ENCODE results near the gene GLP1R. TPM values are rescaled to one million over a fixed set of nuclear protein-coding genes. Genes with fewer than 3 reads are reported as not detected.

GLP1R gene
- total RNA-seq, 4 donors from 2014 or later, result 0.32 to 0.95 (median 0.59) TPM; not detected in 1

GRCh38 chr6:39007575-39007974, 41.0 kb upstream of the GLP1R start:
- no peaks in the 10 kb centered on the region for H3K4me1 ChIP-seq
- no peak overlapping the region for H3K27ac ChIP-seq
- H3K4me3 ChIP-seq, result no peak overlapping the region
- no peaks in the 10 kb centered on the region for H3K9me3 ChIP-seq
- DNase-seq (ENCODE audit: low spot score in 2 of 2), result no peak
- H3K36me3 ChIP-seq, result no peaks in the 10 kb centered on the region
- peaks cover 23% of the 10 kb centered on the region for H3K27me3 ChIP-seq
- WGBS, result 89% methylated on average over 3 of the region's 3 CpGs
- TF ChIP-seq CTCF (IDR thresholded peaks at IDR 0.05) (no peak), POLR2A (IDR thresholded peaks at IDR 0.05) (no peak), EP300 (IDR thresholded peaks at IDR 0.05) (no peak), POLR2AphosphoS5 (IDR thresholded peaks at IDR 0.05) (no peak)

- H3K4me3 ChIP-seq, result no peak overlapping the region
- H3K27ac ChIP-seq, result no peak overlapping the region
- no peaks in the 10 kb centered on the region for H3K36me3 ChIP-seq
- no peak for TF ChIP-seq CTCF (IDR thresholded peaks at IDR 0.05)
- TF ChIP-seq POLR2A (IDR thresholded peaks at IDR 0.05), result no peak
- TF ChIP-seq POLR2AphosphoS5 (IDR thresholded peaks at IDR 0.05), result no peak
- no peak for TF ChIP-seq EP300 (IDR thresholded peaks at IDR 0.05)
- H3K9me3 ChIP-seq, result no peaks in the 10 kb centered on the region
- peaks cover 19% of the 10 kb centered on the region for H3K27me3 ChIP-seq
- no peak for DNase-seq (ENCODE audit: low spot score in 2 of 2)
- H3K4me1 ChIP-seq, result no peaks in the 10 kb centered on the region
- 48% methylated on average over 1 of the region's 1 CpG for WGBS
Observed at GRCh38 chr6:39008737-39009136, 39.8 kb upstream of the GLP1R start.

GRCh38 chr6:39009476-39009875, 39.1 kb upstream of the GLP1R start:
- 0% methylated on average over 1 of the region's 1 CpG for WGBS
- Histone ChIP-seq H3K9me3 (no peaks in the 10 kb centered on the region), H3K4me1 (no peaks in the 10 kb centered on the region), H3K27ac (no peak overlapping the region), H3K4me3 (no peak overlapping the region), H3K36me3 (no peaks in the 10 kb centered on the region), H3K27me3 (peaks cover 19% of the 10 kb centered on the region)
- DNase-seq (ENCODE audit: low spot score in 2 of 2), result no peak
- no peak for TF ChIP-seq POLR2AphosphoS5 (IDR thresholded peaks at IDR 0.05)
- TF ChIP-seq EP300 (IDR thresholded peaks at IDR 0.05), result no peak
- TF ChIP-seq CTCF (IDR thresholded peaks at IDR 0.05), result no peak
- TF ChIP-seq POLR2A (IDR thresholded peaks at IDR 0.05), result no peak

- no peak overlapping the region for H3K4me3 ChIP-seq
- 87% methylated on average over 7 of the region's 7 CpGs for WGBS
- no peak for DNase-seq (ENCODE audit: low spot score in 2 of 2)
- TF ChIP-seq EP300 (IDR thresholded peaks at IDR 0.05), result no peak
- TF ChIP-seq CTCF (IDR thresholded peaks at IDR 0.05), result no peak
- no peak for TF ChIP-seq POLR2A (IDR thresholded peaks at IDR 0.05)
- TF ChIP-seq POLR2AphosphoS5 (IDR thresholded peaks at IDR 0.05), result no peak
- H3K36me3 ChIP-seq, result no peaks in the 10 kb centered on the region
- H3K27ac ChIP-seq, result no peak overlapping the region
- peaks cover 11% of the 10 kb centered on the region for H3K27me3 ChIP-seq
- H3K9me3 ChIP-seq, result no peaks in the 10 kb centered on the region
- H3K4me1 ChIP-seq, result no peaks in the 10 kb centered on the region
Observed at GRCh38 chr6:39016839-39017546, 31.6 kb upstream of the GLP1R start.

- no peak for DNase-seq (ENCODE audit: low spot score in 2 of 2)
- TF ChIP-seq CTCF (IDR thresholded peaks at IDR 0.05), result no peak
- no peak for TF ChIP-seq POLR2AphosphoS5 (IDR thresholded peaks at IDR 0.05)
- TF ChIP-seq POLR2A (IDR thresholded peaks at IDR 0.05), result no peak
- TF ChIP-seq EP300 (IDR thresholded peaks at IDR 0.05), result no peak
- no peak overlapping the region for H3K4me3 ChIP-seq
- H3K27me3 ChIP-seq, result peaks cover 11% of the 10 kb centered on the region
- H3K27ac ChIP-seq, result no peak overlapping the region
- H3K36me3 ChIP-seq, result no peaks in the 10 kb centered on the region
- H3K9me3 ChIP-seq, result no peaks in the 10 kb centered on the region
- H3K4me1 ChIP-seq, result no peaks in the 10 kb centered on the region
- WGBS, result 72% methylated on average over 4 of the region's 4 CpGs
Observed at GRCh38 chr6:39017547-39017880, 31.1 kb upstream of the GLP1R start.

All from suprapubic skin (tissue), 4 donors.